Brain pericyte (primary cell): ENCODE measurements around the gene TMEM190.
A peak's percentile ranks its signal among the peaks of the same experiment; 100 is the strongest.

Experiments used
- DNase-seq: peaks from one replicate; pipeline ENCODE4 v3.0.0-alpha.2; 2012; ENCODE audit warnings: low read depth, low spot score

TMEM190 gene

DNA sequence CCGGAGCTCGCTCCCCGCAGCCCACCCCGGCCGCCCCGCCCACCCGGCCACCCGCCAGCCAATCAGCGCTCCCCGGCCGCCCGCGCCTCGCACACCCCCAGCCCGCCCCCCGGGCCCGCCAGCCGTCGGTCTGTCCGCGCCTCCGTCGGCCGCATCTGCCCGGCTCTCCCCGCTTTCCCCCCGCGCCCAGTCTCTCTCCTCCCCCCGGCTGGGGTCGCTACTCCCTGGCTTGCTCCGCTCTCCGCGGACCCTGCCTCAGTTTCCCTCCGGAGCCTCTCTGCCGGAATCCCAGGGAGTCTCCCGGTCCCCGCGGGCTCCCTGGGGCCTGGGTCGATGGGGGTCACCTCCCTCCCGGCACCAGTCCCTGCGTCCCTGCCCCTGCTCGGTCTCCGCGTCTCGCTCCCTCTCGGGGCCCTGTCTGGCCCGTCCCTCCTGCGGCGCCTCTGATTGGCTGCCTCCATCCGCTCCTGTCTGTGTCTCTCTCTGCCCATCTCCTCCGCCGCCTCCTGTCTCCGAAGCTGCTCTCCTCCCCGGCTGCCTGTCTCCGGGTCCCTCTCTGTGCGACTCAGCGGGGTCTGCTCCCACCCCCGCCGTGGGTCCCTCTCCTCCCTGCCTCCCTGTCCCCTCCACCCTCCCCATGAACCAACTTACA lies 6.8 kb upstream of the TMEM190 start:
- no peak for DNase-seq

DNA sequence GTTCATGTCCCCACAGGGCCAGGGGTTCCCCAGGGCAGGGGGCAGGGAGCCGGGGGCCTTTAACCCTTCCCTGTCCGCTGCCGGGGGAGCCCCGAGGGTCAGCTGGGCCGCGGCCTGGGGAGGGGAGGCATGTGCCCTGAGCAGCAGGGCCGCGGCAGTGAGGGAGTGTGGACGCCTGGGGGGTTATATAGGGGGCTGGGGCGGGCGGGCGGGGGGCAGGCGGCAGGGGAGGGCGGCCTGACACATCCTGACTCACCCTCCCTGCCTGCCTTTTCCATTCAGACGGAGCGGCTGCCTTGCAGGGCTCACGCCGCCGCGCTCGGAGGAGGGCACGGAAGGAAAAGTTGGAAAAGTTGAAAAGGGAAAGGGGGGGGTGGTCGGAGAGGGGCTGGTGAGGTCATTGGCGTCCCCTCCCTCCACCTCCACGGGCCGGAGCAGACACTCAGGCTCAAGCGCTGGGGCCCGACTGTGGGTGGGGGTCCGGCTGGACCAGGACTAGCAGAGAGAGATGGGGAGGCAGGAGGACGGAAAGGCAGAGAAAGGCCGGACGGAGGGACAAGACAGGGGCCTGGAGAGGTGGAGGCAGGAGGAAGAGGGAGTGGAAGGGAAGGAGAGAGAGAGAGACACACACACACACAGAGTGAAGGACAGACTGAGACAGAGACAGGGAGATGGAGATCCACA lies 6.2 kb upstream of the TMEM190 start, which contains the start of gene IL11:
Gene IL11 (minus strand): TSS at position 159 of the 684 bp plus-strand sequence. CDS start 153 bp downstream, at position 6.
- DNase-seq = no peak

DNA sequence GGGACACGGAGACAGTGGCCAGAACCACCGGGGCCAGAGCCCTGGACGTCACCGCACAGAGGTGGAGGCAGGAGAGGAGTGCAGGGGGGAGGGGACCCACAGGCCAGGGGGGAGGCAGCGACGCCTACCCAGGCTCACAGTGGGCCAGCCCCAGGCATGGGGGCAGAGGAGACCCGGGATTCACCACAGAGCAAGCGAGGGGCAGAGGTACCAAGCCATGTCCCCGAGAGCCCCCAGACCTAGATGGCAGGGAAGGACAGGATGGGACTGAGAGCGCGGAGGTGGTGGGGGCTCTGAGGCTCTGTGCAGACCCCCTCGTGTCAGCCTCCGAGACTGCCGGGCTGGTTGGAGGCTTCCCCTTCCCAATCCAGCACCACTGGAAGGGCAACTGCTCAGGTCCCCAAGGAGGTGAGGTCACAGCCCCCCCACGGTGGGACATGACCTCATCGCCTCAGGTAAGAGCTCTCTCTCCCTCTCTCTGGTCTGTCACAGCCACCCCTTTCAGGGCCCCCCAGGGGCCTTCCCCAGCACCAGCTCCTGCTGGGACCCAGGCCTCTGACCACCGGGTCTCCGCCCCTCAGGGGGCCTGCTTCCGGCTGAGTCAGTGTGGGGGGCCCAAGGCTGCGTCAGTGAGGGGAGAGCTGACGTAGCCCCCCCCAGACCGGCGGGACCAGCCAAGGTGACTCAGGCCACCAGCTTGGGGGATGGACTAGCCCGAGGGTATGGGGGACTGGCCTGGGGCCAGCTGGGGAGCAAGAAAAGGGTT lies 4.1 kb upstream of the TMEM190 start:
- no peak for DNase-seq

DNA sequence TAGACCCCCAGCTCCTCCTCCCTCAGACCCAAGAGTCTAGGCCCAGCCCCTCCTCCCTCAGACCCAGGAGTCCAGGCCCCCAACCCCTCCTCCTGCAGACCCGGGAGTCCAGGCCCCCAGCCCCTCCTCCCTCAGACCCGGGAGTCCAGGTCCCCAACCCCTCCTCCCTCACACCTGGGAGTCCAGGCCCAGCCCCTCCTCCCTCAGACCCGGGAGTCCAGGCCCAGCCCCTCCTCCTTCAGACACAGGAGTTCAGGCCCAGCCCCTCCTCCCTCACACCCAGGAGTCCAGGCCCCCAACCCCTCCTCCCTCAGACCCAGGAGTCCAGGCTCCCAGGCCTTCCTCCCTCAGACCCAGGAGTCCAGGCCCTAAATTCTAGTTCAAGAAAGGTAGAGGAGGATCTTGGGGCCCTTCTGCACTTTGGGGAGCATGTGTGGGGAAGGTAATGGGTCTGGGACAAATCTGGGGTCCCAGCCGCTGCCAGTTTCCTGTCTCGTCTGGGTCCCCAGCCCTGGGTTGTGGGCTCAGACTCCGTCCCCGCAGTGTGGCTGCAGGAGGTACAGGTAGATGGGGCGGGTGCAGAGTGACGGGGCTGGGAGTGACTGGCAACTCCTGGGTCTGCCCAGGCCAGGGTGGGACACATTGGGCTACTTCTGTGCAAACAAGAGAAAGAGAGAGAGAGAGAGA lies 3.2 kb upstream of the TMEM190 start:
- no peak for DNase-seq

DNA sequence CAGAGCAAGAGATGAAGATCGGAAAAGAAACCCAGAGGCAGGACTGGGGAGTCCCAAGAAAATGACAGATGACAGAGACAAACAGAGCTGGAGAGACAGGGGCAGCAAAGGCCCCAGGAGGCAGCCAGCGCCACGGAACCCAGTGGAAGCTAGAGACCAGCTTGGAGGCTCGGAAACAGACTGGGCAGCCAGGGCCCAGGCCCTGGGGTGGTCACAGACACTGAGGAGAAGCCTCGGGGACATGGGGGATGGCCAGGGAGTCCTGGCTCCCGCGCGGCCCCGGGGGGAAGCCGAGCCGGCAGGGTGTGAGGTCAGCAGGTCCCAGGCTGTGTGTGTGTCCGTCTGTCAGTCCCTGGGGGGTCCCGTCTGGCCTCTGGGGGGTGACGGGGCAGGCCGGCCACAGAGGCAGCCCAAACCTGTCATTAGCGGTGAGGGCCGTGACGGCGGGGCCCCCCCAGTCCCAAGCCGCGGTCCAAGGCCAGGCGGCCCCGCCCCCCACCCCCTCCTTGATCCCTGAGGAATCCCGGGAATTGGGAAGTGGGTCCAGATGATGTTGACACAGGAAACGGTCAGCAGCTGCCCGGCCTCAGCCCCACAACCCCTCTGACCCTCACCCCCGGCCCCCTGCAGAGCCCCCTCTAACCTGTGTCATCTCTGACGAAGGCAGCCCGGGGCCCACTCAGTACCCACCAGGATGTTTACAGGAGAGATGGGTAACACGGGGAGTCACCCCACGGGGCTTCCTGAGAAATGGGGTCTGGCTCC lies 2.5 kb upstream of the TMEM190 start:
- DNase-seq = no peak

DNA sequence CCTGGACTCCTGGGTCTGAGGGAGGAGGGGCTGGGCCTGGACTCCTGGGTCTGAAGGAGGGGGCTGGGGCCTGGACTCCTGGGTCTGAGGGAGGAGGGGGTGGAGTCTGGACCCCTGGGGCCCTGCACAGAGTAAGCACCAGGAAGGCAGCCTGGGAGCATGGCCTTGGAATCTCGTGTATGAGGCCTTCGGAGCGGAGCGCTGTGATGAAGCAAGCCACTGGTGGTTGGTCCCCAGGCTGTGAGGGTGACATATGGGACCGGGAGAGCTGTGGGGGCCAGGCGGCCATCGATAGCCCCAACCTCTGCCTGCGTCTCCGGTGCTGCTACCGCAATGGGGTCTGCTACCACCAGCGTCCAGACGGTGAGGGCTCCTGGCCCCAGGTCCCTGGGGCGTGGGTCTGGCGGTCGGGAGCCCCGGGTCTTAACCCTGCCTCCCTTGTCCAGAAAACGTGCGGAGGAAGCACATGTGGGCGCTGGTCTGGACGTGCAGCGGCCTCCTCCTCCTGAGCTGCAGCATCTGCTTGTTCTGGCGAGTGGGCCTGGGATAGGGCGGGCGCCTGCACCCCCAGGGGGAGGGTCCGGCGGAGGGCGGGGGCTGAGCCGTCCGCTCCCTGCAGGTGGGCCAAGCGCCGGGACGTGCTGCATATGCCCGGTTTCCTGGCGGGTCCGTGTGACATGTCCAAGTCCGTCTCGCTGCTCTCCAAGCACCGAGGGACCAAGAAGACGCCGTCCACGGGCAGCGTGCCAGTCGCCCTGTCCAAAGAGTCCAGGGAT lies 918 bp downstream of the TMEM190 start:
- DNase-seq = no peak

DNA sequence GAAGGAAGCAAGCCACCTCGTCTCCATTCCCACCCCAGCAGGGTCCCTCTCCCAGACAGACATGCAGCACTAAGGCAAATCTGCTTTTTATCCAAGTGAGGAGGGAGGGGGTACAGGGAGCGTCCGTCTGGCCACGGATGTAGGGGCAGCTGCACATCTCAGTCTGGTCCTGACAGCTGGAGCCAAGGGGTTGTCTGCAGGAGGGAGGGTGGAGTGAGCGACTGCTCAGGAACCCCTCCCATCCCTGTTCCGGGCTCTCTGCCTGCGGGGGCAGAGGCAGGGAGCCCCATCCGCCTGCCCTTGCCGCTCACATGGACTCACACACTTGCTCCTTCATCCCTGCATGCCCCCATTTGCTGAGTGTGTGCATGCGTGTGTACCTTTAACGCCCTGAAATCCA lies 2.5 kb downstream of the TMEM190 start:
- no peak for DNase-seq

DNA sequence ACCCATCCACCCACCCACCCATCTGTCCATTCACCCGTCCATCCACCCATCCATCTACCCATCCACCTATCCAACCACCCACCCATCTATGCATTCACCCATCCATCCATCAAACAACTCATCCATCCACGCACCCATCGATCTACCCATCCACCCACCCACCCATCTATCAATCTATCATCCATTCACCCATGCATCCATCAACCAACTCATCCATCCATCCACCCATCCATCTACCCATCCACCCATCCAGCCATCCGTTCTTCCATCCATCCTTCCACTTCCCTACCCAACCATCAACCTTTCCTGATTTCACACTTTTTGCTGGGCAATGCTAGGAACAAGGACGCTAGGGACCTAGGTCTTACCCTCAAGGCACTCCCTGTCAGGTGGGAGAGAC lies 5.4 kb downstream of the TMEM190 start:
- DNase-seq = no peak

DNA sequence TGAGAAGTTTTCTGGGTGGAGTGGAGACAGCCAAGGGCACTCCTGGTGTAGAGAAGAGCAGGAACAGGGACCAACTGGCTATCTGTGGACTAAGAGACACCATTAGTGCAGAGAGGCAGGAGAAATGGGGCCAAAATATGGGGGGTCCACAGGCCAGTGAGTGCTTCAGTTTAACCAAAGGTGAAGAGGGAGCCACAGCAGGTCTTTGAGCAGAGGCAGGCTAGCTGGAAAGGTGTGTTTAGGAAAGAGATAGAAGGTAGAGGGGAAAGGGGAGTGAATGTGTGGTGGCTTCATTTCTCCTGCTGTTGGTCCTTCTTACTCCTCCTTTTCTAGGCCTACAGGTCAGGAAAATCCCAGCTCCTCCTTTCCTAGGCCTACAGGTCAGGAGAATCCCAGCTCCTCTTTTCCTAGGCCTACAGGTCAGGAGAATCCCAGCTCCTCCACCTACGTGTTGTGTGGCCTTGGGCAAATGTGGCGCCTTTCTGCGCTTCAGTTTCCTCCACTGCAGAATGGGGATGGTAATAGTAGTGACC lies 6.0 kb downstream of the TMEM190 start:
- no peak for DNase-seq

DNA sequence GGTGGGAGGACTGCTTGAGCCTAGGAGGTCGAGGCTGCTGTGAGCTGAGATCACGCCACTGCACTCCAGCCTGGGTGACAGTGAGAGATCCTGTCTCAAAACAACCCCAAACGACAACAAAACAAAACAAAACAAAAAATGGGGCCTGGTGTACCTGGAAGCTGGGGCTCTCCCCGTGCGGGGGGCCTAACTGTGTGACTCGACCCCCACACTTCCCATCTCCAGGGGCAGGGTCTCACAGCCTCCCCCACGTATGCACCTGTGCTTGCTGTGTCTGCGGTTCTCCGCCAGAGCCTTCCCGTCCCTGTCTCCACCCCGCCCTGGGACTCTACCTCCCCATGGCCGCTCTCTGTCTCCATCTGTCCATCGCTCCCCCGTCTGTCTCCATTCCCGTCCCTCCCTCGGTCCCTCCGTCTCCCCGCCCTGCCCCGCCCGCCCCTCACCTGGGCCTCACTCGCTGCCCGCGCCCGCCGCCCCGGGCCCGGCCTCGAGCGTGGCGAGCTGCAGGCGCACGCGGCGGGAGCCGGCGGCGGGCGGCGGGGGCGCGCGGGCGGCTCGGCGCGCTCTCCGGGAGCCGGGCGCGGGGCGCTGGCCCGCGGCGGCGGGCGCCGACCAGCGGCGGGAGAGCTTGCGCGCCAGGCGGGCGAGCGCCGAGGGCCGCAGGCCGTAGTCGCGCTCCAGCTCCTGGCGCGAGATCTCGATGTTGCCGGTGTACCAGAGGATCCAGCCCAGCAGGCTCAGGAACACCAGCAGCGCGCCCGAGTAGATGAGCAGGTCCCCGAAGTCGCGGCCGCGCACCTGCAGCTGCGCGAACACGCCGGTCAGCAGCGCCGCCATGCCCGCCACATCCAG lies 6.9 kb downstream of the TMEM190 start:
- no peak for DNase-seq

DNA sequence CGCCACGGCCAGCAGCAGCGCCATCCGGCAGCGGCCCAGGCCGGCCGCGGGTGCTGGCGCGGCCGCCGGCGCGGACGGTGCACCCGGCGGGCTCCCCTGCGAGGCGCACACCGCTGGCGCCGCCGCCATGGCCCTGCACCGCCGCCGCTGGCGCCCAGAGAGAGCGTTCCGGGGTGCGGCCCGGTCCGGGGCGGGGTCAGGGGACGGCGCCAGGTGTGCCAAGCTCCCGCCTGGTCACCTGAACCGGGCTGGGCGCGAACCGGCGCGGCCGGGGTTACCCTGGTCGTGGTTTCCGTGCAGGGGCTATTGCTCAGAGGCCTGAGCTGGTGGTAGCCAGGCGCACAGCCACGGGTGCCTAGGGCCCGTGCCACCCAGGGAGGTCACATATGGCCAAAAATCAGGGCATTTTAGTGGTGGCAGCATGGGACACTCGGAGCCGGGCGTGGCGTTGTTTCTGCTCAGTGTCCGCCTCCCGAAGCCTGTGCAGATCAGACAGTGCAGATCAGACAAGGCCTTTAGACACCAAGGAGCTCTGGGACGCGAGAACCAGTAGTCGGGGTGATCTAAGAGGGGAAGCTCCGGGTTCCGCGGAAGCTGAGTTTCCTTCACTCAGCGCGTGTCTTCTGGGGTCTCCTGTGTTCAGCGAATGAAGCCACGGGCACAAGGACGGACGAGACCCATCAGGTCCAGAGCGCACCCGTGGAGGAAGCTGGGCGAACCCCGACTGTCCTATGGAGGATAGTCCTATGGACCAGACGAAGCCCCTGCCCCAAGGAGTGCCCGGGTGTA lies 7.7 kb downstream of the TMEM190 start, which contains the start of gene TMEM238:
Gene TMEM238 (minus strand): TSS at position 162 of the 789 bp plus-strand sequence. CDS start 33 bp downstream, at position 129.
- no peak for DNase-seq

DNA sequence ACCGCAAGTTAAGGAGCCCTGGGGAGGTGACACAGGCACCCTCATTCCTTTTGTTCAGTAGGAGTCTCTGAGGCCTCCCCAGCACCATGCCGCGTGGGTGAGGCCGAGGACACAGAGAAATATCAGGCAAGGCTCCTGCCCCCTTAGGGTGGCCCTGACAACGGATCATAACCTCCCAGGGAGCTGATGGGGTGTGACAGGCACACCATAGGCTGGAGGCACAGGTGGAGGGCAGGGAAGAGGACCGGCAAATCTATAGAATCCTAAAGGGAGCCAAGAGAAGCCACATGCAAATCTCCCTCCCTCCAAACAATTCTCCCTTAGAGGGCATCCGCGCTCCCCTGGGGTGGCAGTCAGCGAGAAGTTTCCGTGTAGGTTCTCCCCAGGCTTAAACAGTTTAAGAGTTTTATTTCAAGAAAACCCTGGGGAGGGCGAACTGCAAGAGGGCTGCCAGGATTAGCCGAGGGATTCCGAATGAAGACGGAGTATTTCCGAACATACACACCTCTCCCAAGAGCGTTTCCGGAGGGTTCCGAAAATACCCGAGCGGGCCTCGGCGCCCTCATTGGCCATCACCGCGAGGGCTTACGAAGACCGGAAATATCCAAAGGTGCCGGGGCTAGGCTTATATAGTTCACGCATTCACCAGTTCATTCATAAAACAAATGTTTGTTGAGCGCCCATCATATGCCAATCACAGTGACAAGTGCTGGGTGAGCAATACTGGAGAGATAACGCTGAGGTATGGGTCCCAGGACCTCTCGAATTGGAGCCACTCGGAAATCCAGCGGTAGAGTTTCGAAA lies 8.5 kb downstream of the TMEM190 start:
- DNase-seq = no peak

DNA sequence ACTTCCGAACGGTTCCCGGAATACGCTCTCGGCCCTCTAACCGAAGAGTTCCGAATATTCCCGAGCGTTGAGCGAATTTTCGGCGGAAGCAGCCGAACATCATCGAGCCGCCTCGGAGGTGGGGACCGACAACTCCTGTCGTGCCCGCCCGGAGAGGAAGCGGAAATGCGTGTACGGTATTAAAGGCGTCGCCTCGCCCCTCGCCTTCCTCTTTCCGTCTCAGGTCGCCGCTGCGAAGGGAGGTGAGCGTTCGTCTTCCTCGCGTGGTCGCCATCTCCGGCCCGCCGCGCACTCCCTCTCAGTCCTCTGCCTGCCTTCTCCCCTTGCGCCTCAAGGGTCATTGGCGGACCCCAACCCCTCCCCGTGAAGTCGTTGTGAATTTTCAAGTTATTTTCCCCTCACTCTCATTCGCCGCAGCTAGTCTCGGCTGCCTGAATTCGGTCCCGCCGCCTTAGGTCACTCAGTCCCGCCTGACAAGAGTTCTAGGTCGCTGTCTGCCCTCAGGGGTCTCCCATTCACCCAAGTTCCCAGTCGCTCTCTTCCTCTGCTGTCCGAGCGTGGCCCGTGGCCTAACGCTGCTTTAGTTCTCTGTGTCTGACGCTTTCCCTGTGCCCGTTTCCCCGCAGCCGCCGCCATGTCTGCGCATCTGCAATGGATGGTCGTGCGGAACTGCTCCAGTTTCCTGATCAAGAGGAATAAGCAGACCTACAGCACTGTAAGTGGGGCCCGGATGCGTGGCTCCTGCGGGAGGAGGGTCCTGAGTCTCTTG lies 9.3 kb downstream of the TMEM190 start, which contains the start of gene RPL28:
Gene RPL28 (plus strand): TSS at position 209 of the 769 bp plus-strand sequence. CDS start 426 bp downstream, at position 635.
- peak; percentile 97 for DNase-seq

DNA sequence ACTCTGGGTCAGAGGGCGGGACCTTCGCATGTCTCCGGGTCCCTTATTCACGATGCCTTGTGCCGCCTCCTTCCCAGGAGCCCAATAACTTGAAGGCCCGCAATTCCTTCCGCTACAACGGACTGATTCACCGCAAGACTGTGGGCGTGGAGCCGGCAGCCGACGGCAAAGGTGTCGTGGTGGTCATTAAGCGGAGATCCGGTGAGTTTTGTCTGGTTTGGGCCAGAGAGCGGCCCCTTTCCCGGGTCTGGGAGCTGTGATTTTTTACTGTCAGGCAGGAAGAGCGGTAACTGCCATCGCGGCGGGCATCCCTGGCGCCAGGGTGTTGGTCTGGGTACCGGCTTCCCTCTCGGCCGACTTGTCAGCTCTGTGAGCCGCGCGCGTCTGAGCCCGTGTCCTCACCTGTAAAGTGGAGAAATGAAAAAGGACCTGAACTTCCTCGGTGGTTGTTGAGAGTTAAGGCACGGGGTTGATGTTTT lies 9.9 kb downstream of the TMEM190 start:
- no peak for DNase-seq

DNA sequence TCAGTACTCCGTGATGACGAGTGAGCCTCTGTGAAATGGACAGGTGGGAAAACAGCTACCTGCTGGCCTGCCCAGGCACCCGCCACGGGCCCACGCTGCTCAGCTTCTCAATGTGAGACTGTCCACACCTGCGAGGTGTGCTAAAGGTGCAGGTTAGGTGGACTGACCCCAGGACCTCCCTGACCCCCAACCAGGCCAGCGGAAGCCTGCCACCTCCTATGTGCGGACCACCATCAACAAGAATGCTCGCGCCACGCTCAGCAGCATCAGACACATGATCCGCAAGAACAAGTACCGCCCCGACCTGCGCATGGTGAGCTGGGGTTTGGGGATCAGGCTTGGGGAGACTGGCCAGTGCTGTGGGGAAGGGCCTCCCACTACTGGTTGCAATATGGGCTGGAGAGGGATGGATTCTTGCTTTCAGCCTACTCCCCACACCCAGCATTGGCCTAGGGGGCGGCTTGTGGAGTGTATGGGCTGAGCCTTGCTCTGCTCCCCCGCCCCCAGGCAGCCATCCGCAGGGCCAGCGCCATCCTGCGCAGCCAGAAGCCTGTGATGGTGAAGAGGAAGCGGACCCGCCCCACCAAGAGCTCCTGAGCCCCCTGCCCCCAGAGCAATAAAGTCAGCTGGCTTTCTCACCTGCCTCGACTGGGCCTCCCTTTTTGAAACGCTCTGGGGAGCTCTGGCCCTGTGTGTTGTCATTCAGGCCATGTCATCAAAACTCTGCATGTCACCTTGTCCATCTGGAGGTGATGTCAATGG lies 11.3 kb downstream of the TMEM190 start:
- DNase-seq = no peak
